DOHH2 (cell line): ENCODE data around the gene TAF4.

Experiments
- H3F3A ChIP-seq: fragments of 200-600 bp; sonication (generic), shearing (Covaris generic); 2 replicates; pipeline ENCODE4 v1.6.0; 2016; ENCODE audit warnings: antibody characterized with exemption, mild to moderate bottlenecking; ENCODE audit not compliant: control insufficient read depth, insufficient read depth
- H3K27ac ChIP-seq: fragments of 200-600 bp; sonication (generic); 2 replicates; pipeline ENCODE4 v1.5.1; 2014; ENCODE audit warnings: low read depth, mild to moderate bottlenecking, low read length, moderate library complexity
- H3K27me3 ChIP-seq: fragments of 200-600 bp; sonication (generic); 2 replicates; pipeline ENCODE4 v1.6.1; 2014; ENCODE audit warnings: mild to moderate bottlenecking, low read length, mixed read lengths; ENCODE audit not compliant: control insufficient read depth
- H3K36me3 ChIP-seq: fragments of 200-600 bp; sonication (generic); 2 replicates; pipeline ENCODE4 v1.6.1; 2014; ENCODE audit warnings: mild to moderate bottlenecking, low read length, moderate library complexity, mixed read lengths; ENCODE audit not compliant: control insufficient read depth
- H3K4me1 ChIP-seq: fragments of 200-600 bp; sonication (generic); 2 replicates; pipeline ENCODE4 v1.6.1; 2014; ENCODE audit warnings: mild to moderate bottlenecking, low read length, mixed read lengths; ENCODE audit not compliant: control insufficient read depth
- H3K4me2 ChIP-seq: fragments of 200-600 bp; sonication (generic); 2 replicates; pipeline ENCODE4 v1.6.0; 2014; ENCODE audit warnings: mild to moderate bottlenecking, low read length, moderate library complexity
- H3K4me3 ChIP-seq: fragments of 200-600 bp; sonication (generic); 2 replicates; pipeline ENCODE4 v1.5.1; 2014; ENCODE audit warnings: mild to moderate bottlenecking, low read length, mixed read lengths
- H3K79me2 ChIP-seq: fragments of 200-600 bp; sonication (generic); 2 replicates; pipeline ENCODE4 v1.6.1; 2014; ENCODE audit warnings: mild to moderate bottlenecking, low read length, mixed read lengths; ENCODE audit not compliant: control insufficient read depth
- H3K9me2 ChIP-seq: fragments of 200-600 bp; sonication (generic); replicated peaks from 2 replicates; pipeline ENCODE4 v1.6.1; 2014; ENCODE audit warnings: mild to moderate bottlenecking, low read length, mixed read lengths; ENCODE audit not compliant: control insufficient read depth
- H3K9me3 ChIP-seq: fragments of 200-600 bp; sonication (generic); 2 replicates; pipeline ENCODE4 v1.6.1; 2014; ENCODE audit warnings: antibody characterized with exemption, low read length, mixed read lengths; ENCODE audit not compliant: control insufficient read depth, insufficient read depth
- H4K20me1 ChIP-seq: fragments of 200-600 bp; sonication (generic); 2 replicates; pipeline ENCODE4 v1.6.0; 2014; ENCODE audit warnings: low read depth, mild to moderate bottlenecking, antibody characterized with exemption, low read length, moderate library complexity; ENCODE audit not compliant: control insufficient read depth, insufficient read depth
- CTCF ChIP-seq: fragments of 200-600 bp; sonication (generic); IDR thresholded peaks from one replicate; pipeline ENCODE4 v1.5.1; 2014; ENCODE audit warnings: antibody characterized with exemption, mild to moderate bottlenecking, low read depth, low read length; ENCODE audit not compliant: poor library complexity, severe bottlenecking
- EZH2phosphoT487 ChIP-seq: fragments of 200-600 bp; sonication (generic); IDR thresholded peaks from 2 replicates; pipeline ENCODE4 v1.6.1; 2017; ENCODE audit warnings: borderline replicate concordance, mild to moderate bottlenecking, antibody characterized with exemption, low read length, moderate library complexity, mixed read lengths

The TAF4 gene

DNA sequence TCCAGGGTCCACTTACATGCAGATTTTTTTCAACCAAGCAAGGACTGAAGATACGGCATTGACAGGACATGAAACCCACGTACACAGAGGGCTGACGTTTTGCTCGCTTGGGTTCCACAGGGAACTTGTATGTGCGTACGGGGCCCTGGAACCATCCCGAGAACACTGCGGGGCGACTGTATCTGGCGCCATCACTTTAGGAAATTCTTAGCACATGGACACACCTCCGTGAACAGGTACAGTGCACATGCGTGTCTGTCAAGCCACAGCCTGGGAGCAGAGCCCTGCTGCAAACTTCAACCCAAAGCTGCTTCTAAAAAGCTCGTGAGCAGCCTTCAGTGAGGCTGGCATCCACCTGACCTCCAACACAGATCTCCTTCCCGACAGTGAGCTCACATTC, 37.3 kb downstream of the TAF4 start:
- H4K20me1 ChIP-seq: peaks cover 16% of the 10 kb centered on the region

DNA sequence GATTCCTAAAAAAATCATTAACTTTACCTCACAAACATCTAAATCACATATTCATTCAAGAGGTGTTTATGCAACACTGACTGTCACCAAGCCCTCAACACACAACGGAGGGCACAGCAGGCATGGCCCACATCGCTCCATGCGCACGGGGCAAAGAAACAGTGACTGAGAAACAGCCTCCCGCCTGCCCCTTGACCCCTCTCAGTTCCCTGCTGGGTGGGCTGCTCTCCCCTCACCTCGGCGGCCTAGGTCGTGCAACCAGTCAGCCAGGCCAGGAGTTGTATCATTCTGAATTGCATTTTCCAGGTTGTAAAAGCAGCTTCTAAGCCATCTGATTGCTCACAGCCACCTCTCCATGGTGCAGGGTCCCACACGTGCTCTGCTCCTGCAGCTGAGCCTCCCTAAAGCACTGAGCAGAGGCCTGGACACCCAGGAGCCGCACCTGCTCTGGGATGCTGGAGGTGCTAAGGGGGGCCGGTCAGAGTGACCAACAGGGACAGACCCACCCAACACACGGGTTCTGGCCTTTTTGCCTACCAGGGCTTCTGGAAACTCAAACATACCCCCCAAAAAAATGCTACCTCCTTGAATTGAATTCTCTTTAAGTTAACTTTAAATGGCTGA, 37.9 kb downstream of the TAF4 start:
- H3K79me2 ChIP-seq: peaks cover 98% of the 10 kb centered on the region

More for the DNA sequence above, 37.3 kb downstream of the TAF4 start:
- TF ChIP-seq CTCF: no peak
- no peak for TF ChIP-seq EZH2phosphoT487
- Histone ChIP-seq H3K36me3 (no peaks in the 10 kb centered on the region), H3K9me2 (no peaks in the 10 kb centered on the region), H3K4me1 (peaks cover 27% of the 10 kb centered on the region), H3K27ac (no peak overlapping the region), H3K4me2 (no peak overlapping the region), H3K9me3 (no peaks in the 10 kb centered on the region), H3K4me3 (no peak overlapping the region), H3K27me3 (no peaks in the 10 kb centered on the region), H3K79me2 (peaks cover 98% of the 10 kb centered on the region), H3F3A (0 out of 2 replicates have a peak, but pooled peaks cover 4% of the 10 kb centered on the region)

GRCh38 chr20:62027116-62027515, 38.6 kb downstream of the TAF4 start:
- no peak for TF ChIP-seq CTCF
- TF ChIP-seq EZH2phosphoT487: no peak
- Histone ChIP-seq H3F3A (0 out of 2 replicates have a peak, but pooled peaks cover 4% of the 10 kb centered on the region), H3K4me2 (no peak overlapping the region), H3K27me3 (no peaks in the 10 kb centered on the region), H3K9me3 (no peaks in the 10 kb centered on the region), H4K20me1 (peaks cover 18% of the 10 kb centered on the region), H3K27ac (no peak overlapping the region), H3K79me2 (peaks cover 98% of the 10 kb centered on the region), H3K9me2 (no peaks in the 10 kb centered on the region), H3K4me3 (no peak overlapping the region), H3K36me3 (no peaks in the 10 kb centered on the region), H3K4me1 (peaks cover 20% of the 10 kb centered on the region)

More for the DNA sequence above, 37.9 kb downstream of the TAF4 start:
- Histone ChIP-seq H3K4me2 (no peak overlapping the region), H3K36me3 (no peaks in the 10 kb centered on the region), H3K9me3 (no peaks in the 10 kb centered on the region), H4K20me1 (peaks cover 16% of the 10 kb centered on the region), H3K9me2 (no peaks in the 10 kb centered on the region), H3K4me3 (no peak overlapping the region), H3F3A (0 out of 2 replicates have a peak, but pooled peaks cover 4% of the 10 kb centered on the region), H3K27me3 (no peaks in the 10 kb centered on the region), H3K27ac (no peak overlapping the region), H3K4me1 (peaks cover 27% of the 10 kb centered on the region)
- TF ChIP-seq CTCF (no peak), EZH2phosphoT487 (no peak)
